Pancreas (tissue), 10 donors: ENCODE results near the gene DLGAP1. TPM values are rescaled to one million over a fixed set of nuclear protein-coding genes. Genes with fewer than 3 reads are reported as not detected.
A peak's percentile ranks its signal among the peaks of the same experiment; 100 is the strongest.
"Not testable (repeated sequence)": the region's sequence is repeated elsewhere in the genome, so short reads cannot be mapped to it uniquely, and the experiment has no call there.

Experiments
- ATAC-seq, 4 donors: fragments of 200-7000 bp; cut with Tn5 transposase; one replicate each; pipeline versions ENCODE4 v1.8.0 to v1.9.1; 2020; ENCODE audit warnings: mild to moderate bottlenecking in 4 of 4, moderate library complexity in 4 of 4
- DNase-seq, 6 donors: peaks; one replicate each; pipeline ENCODE4 v3.0.0-alpha.2; 2020
- FAIRE-seq: peaks from 2 replicates; lab custom pipeline; 2012; peaks lifted over from hg19 to GRCh38; lab: Jason Lieb, UNC
- H3K27ac ChIP-seq, 4 donors: fragments of 200-600 bp; sonication (generic); 1 replicate in 3 of 4; 2 replicates in 1 of 4; pipeline versions ENCODE4 v1.5.0 to v1.8.0; 2020
- H3K27me3 ChIP-seq, 4 donors: fragments of 200-600 bp; one replicate each; pipeline ENCODE4 v1.8.0; 2021
- H3K36me3 ChIP-seq, 3 donors: fragments of 200-600 bp; sonication (generic) in 1 of 3; one replicate each; pipeline versions ENCODE4 v1.5.0 to v1.8.0; 2020 to 2021
- H3K4me1 ChIP-seq, 3 donors: fragments of 200-600 bp; one replicate each; pipeline ENCODE4 v1.8.0; 2021
- H3K4me3 ChIP-seq, 4 donors: fragments of 200-600 bp; sonication (generic) in 2 of 4; one replicate each; pipeline versions ENCODE4 v1.5.0 to v1.8.0; 2020 to 2021
- H3K9me3 ChIP-seq, 4 donors: fragments of 200-600 bp; one replicate each; pipeline ENCODE4 v1.8.0; 2021
- CTCF ChIP-seq, 4 donors: fragments of 200-600 bp; sonication (generic) in 3 of 4; IDR thresholded peaks; one replicate each; pipeline versions ENCODE4 v1.5.0 to v1.8.0; 2021; ENCODE audit warnings: antibody characterized with exemption in 4 of 4
- WGBS, 2 donors: extraction: QIAGEN DNeasy Blood & Tissue Kit; methylation state at CpG; one replicate each; pipeline ENCODE4 v1.1.7; 2013; 5-methylcytosine and 5-hydroxymethylcytosine counted together
- intact Hi-C, 3 donors: fragments of 100-400 bp; cut with DNase I; formaldehyde crosslinking; loops; one replicate each; pipeline versions ENCODE4 v1.11.1 to v1.14.2; 2022
- polyA plus RNA-seq, 2 donors: library from polyadenylated mRNA; stranded (reverse); fragments of 200-250 nt; gene quantifications; one replicate each; pipeline ENCODE4 v1.2.3, GENCODE V29; 2013
- total RNA-seq, 6 donors: library from RNA; stranded (reverse); fragmentation: NEBNext Ultra II Directional in 4 of 6; extraction: Animal tissue kit (Norgen Biotek cat#: 25700) in 4 of 6; gene quantifications; one replicate each; pipeline versions ENCODE4 v1.2.1 to v1.2.4, GENCODE V29; 2021 to 2023
- donor health status: healthy with polysubstance abuse.
- donor health status: DM: no; HTN: no; CAD: no; lungs with moderate emphysema.
- donor health status: DM: no; HTN: no; CAD: no.
- donor health status: control.
- donor health status: control.
- donor health status: Bipolar disorder and iron deficiency.
- donor health status: DM: yes; HTN: yes; CAD: no.
- donor health status: DM: no; HTN: no; CAD: no.
- donor health status: DM: no; HTN: no; CAD: no.
- donor health status: DM: yes; HTN: yes; CAD: no.

The DLGAP1 gene
- total and polyA plus RNA-seq, 8 donors, result 0.12 to 0.62 (median 0.30) TPM; not detected in 2

DNA sequence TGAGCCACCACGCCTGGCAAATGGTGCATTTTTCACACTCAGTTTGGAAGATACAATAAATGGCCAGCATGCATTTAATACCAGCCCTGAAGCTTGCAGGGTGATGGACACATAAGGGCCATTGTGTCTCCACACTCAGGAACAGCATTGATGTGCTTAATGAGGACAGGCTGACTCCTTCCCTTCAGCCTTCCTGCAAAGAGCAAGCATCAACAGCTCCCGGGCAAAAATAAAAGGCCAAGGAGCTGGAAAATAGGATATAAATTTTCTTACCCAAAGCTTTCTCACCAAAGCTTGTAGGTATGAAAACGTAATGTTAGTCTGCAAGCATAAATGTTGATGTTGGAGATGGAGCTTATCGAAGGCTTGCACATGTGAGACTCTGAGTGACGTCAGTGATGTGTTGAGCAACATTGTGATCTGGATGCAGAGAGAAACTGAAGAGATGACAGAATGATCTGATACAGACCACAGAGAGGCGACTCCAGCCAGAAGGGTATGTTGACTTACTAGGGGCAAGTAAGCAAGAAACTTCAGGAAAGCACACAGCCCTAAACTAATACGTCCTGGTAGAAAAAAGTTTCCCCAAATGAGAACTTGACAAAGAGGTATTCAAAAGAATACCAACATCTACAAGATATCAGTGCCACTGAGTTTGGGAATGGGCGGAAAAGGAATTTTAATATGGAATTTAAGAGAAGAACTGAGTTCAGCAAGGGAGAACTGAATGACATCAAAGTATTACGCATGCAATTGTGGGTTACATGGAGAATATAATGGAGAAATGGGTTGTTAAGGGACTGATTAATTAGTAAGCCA lies 748.6 kb downstream of the DLGAP1 start:
- H3K27ac ChIP-seq, result no peak overlapping the region
- no peaks in the 10 kb centered on the region for H3K9me3 ChIP-seq
- FAIRE-seq, result no peak
- no peaks in the 10 kb centered on the region for H3K36me3 ChIP-seq
- TF ChIP-seq CTCF (IDR thresholded peaks at IDR 0.05), result no peak
- ATAC-seq, result no peak
- WGBS, 2 donors, result 85 to 89% methylated on average over 9 of the region's 9 CpGs
- DNase-seq, result no peak
- intact Hi-C loops, result loop anchor here in 1 of 3 donors (10.0 kb wide), 2 partner anchors 168 to 288 kb away; no protein-coding TSS in a partner anchor
- peaks cover 0 to 6% (median 0%) of the 10 kb centered on the region in 3 donors for H3K4me1 ChIP-seq
- no peaks in the 10 kb centered on the region for H3K27me3 ChIP-seq
- no peak overlapping the region for H3K4me3 ChIP-seq

GRCh38 chr18:3704556-3705344 lies 750.4 kb downstream of the DLGAP1 start:
- FAIRE-seq (no peak), DNase-seq (no peak), ATAC-seq (peak in 2 of 4 donors; percentile 61 to 73)
- H3K27ac ChIP-seq, result no peak overlapping the region
- intact Hi-C loops, result loop anchor here in 1 of 3 donors (10.0 kb wide), 2 partner anchors 170 to 290 kb away; no protein-coding TSS in a partner anchor
- H3K4me3 ChIP-seq, result no peak overlapping the region
- no peaks in the 10 kb centered on the region for H3K4me1 ChIP-seq
- 85% methylated on average over 3 of the region's 3 CpGs for WGBS, 2 donors
- no peaks in the 10 kb centered on the region for H3K36me3 ChIP-seq
- H3K27me3 ChIP-seq, result no peaks in the 10 kb centered on the region
- H3K9me3 ChIP-seq, result no peaks in the 10 kb centered on the region
- TF ChIP-seq CTCF (IDR thresholded peaks at IDR 0.05), result no peak

GRCh38 chr18:3703732-3704176 lies 751.4 kb downstream of the DLGAP1 start:
- Histone ChIP-seq H3K9me3 (no peaks in the 10 kb centered on the region), H3K36me3 (no peaks in the 10 kb centered on the region), H3K4me1 (no peaks in the 10 kb centered on the region), H3K27me3 (no peaks in the 10 kb centered on the region), H3K27ac (no peak overlapping the region), H3K4me3 (no peak overlapping the region)
- ATAC-seq (peak; percentile 67 to 91 (median 90)), DNase-seq (peak in 5 of 6 donors; percentile 37 to 73 (median 58)), FAIRE-seq (no peak)
- peak in 3 of 4 donors; percentile 38 to 52 (median 42) for TF ChIP-seq CTCF (IDR thresholded peaks at IDR 0.05)
- intact Hi-C loops, result loop anchor here in 1 of 3 donors (10.0 kb wide), 2 partner anchors 171 to 291 kb away; no protein-coding TSS in a partner anchor
- 13 to 14% methylated on average over 7 of the region's 7 CpGs for WGBS, 2 donors

DNA sequence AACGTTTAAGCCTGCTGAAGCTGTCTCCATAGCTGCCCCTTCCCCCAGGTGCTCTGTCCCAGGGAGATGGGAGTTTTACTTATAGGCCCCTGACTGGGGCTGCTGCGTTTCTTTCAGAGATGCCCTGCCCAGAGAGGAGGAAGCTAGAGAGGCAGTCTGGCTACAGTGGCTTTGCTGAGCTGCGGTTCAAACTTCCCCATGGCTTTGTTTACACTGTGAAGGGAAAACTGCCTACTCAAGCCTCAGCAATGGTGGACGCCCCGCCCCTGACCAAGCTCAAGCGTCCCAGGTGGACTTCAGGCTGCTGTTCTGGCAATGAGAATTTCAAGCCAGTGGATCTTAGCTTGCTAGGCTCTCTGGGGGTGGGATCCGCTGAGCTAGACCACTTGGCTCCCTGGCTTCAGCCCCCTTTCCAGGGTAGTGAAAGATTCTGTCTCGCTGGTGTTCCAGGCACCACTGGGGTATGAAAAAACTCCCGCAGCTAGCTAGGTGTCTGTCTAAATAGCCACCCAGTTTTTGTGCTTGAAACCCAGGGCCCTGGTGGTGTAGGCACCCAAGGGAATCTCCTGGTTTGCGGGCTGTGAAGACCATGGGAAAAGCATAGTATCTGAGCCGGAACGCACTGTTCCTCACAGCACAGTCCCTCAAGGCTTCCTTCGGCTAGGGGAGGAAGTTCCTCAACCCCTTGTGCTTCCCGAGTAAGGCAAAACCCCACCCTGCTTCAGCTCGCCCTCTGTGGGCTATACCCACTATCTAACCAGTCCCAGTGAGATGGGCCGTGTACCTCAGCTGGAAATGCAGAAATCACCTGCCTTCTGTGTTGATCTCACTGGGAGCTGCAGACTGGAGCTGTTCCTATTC lies 755.2 kb downstream of the DLGAP1 start:
- FAIRE-seq, H3K27me3 ChIP-seq, H3K4me3 ChIP-seq, H3K4me1 ChIP-seq, H3K36me3 ChIP-seq, H3K9me3 ChIP-seq: not testable (repeated sequence)
- DNase-seq (peak in 1 of 6 donors; percentile 36), ATAC-seq (peak in 2 of 4 donors; percentile 68 to 75)
- intact Hi-C loops, result loop anchor here in 1 of 3 donors (10.0 kb wide), 2 partner anchors 175 to 295 kb away; no protein-coding TSS in a partner anchor
- 79 to 83% methylated on average over 16 of the region's 16 CpGs for WGBS, 2 donors
- H3K27ac ChIP-seq, result peak overlapping the region in 1 of 4 donors; percentile 48

- H3K4me1 ChIP-seq, H3K27me3 ChIP-seq, H3K9me3 ChIP-seq, intact Hi-C loops, FAIRE-seq, H3K36me3 ChIP-seq, DNase-seq, H3K27ac ChIP-seq, ATAC-seq, H3K4me3 ChIP-seq: not testable (repeated sequence)
- 79 to 86% methylated on average over 5 of the region's 5 CpGs for WGBS, 2 donors
These were observed 760.9 kb downstream of the DLGAP1 start for GRCh38 chr18:3694030-3694778.
